NCI-H2227 (cell line): ENCODE measurements around the gene SEL1L.
"Not testable (repeated sequence)": the region's sequence is repeated elsewhere in the genome, so short reads cannot be mapped to it uniquely, and the experiment has no call there.

Experiments used
- DNase-seq: peaks from one replicate; lab custom pipeline; 2025; ENCODE audit not compliant: unreplicated experiment; lab: John Stamatoyannopoulos, UW

SEL1L gene

GRCh38 chr14:81533536-81534343 lies at the start of gene SEL1L:
Gene SEL1L, minus strand, starts transcription at chr14:81533853. Its CDS starts 109 bp downstream, at chr14:81533744.
- peak; percentile 99 for DNase-seq

- DNase-seq, result no peak
Measured at GRCh38 chr14:81582420-81582819, 48.8 kb upstream of the SEL1L start.

GRCh38 chr14:81579115-81579514 lies 45.5 kb upstream of the SEL1L start:
- DNase-seq, result no peak

GRCh38 chr14:81571437-81571836 lies 37.8 kb upstream of the SEL1L start:
- no peak for DNase-seq

- no peak for DNase-seq
Measured at GRCh38 chr14:81567302-81567701, 33.6 kb upstream of the SEL1L start.

- peak; percentile 37 for DNase-seq
Measured at GRCh38 chr14:81565441-81566290, 32.0 kb upstream of the SEL1L start.

- DNase-seq, result no peak
Measured at GRCh38 chr14:81562818-81563217, 29.2 kb upstream of the SEL1L start.

GRCh38 chr14:81561084-81561775 lies 27.6 kb upstream of the SEL1L start:
- DNase-seq, result no peak

GRCh38 chr14:81559385-81559784 lies 25.7 kb upstream of the SEL1L start:
- no peak for DNase-seq

GRCh38 chr14:81557146-81557545 lies 23.5 kb upstream of the SEL1L start:
- no peak for DNase-seq

- DNase-seq, result no peak
Measured at GRCh38 chr14:81555684-81556083, 22.0 kb upstream of the SEL1L start.

- DNase-seq, result no peak
Measured at GRCh38 chr14:81555051-81555450, 21.4 kb upstream of the SEL1L start.

- no peak for DNase-seq
Measured at GRCh38 chr14:81551471-81551870, 17.8 kb upstream of the SEL1L start.

GRCh38 chr14:81550001-81550637 lies 16.5 kb upstream of the SEL1L start:
- DNase-seq, result no peak

- DNase-seq, result not testable (repeated sequence)
Measured at GRCh38 chr14:81541206-81541605, 7.6 kb upstream of the SEL1L start.

GRCh38 chr14:81537193-81537592 lies 3.5 kb upstream of the SEL1L start:
- DNase-seq, result no peak

- no peak for DNase-seq
Measured at GRCh38 chr14:81536241-81536771, 2.7 kb upstream of the SEL1L start.

GRCh38 chr14:81535396-81536164 lies 1.9 kb upstream of the SEL1L start:
- no peak for DNase-seq

- DNase-seq, result no peak
Measured at GRCh38 chr14:81534510-81535074, 939 bp upstream of the SEL1L start.

GRCh38 chr14:81533212-81533535 lies 479 bp downstream of the SEL1L start:
- no peak for DNase-seq
